Uterus (tissue), 2 donors: ENCODE data around the gene XK.

Source experiments
- CTCF ChIP-seq, 4 experiments: fragments of 200-600 bp in 2 of 4; fragments of 450-650 bp in 2 of 4; sonication (generic) in 2 of 4; IDR thresholded peaks; one replicate each; pipeline ENCODE4 v1.5.1; 2016 to 2019; ENCODE audit warnings: antibody characterized with exemption in 4 of 4, mild to moderate bottlenecking in 2 of 4, moderate library complexity in 1 of 4
- POLR2A ChIP-seq, 2 donors: fragments of 450-650 bp; IDR thresholded peaks; one replicate each; pipeline ENCODE4 v1.6.1; 2016; ENCODE audit warnings: antibody characterized with exemption in 2 of 2, mild to moderate bottlenecking in 1 of 2, moderate library complexity in 1 of 2

DNA sequence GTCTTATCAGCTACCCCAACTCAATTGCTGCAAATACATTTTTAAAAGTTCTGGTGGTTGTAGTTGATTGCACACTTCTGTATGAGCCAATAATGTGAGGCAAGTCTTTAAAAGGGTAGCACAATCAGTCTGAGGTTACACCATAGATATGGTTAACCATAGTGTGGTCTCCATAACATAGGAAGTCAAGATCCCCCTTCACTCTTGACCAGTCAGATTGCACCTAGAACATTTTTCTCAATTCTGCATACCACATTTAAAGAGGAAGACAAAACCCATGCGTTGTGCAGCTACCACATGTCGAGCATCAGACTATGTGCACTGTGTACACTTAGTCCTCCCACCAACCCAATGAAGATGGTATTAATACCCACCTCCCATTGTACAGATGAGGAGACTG lies 67.8 kb downstream of the XK start:
- TF ChIP-seq POLR2A (IDR thresholded peaks at IDR 0.05), result no peak
- TF ChIP-seq CTCF (IDR thresholded peaks at IDR 0.05), result no peak
